IMR-90 (cell line): ENCODE measurements around the gene TMEM45B. TPM values are rescaled to one million over a fixed set of nuclear protein-coding genes. Genes with fewer than 3 reads are reported as not detected.

Experiments
- ATAC-seq: fragments of 200-7000 bp; cut with Tn5 transposase; 2 replicates; pipeline ENCODE4 v1.9.1; 2020; ENCODE audit warnings: low read depth, mild to moderate bottlenecking, moderate library complexity
- BruUV-seq: library from RNA; stranded (reverse); fragments of 400-500 nt; replicated peaks from 2 replicates; lab custom pipeline; 2021; lab: Mats Ljungman, UMichigan
- CTCF ChIA-PET: fragments of 300-600 bp; formaldehyde crosslinking; extraction: SDS; loops from one replicate; lab custom pipeline; 2021; ENCODE audit warnings: antibody characterized with exemption; lab: Yijun Ruan, JAX
- POLR2A ChIA-PET: fragments of 300-600 bp; sonication (Branson Sonifier 250); formaldehyde crosslinking; loops from one replicate; lab custom pipeline; 2022; ENCODE audit warnings: antibody characterized with exemption; ENCODE audit not compliant: unreplicated experiment; lab: Charles Lee
- DNase-seq: peaks from one replicate; pipeline ENCODE4 v3.0.0; 2013
- H2AFZ ChIP-seq: replicated peaks from 2 replicates; pipeline ENCODE3; 2013; ENCODE audit warnings: low read length, mild to moderate bottlenecking; ENCODE audit not compliant: poor library complexity
- H2AK5ac ChIP-seq: 2 replicates; pipeline ENCODE4 v1.6.1; 2013; ENCODE audit warnings: low read depth, low read length, inconsistent platforms
- H2AK9ac ChIP-seq: replicated peaks from 2 replicates; pipeline ENCODE3; 2013; ENCODE audit warnings: mild to moderate bottlenecking, low read depth, low read length, moderate library complexity; ENCODE audit not compliant: poor library complexity
- H2BK120ac ChIP-seq: 2 replicates; pipeline ENCODE4 v1.6.1; 2013; ENCODE audit warnings: low read depth, low read length, inconsistent platforms
- H2BK15ac ChIP-seq: 3 replicates; pipeline ENCODE4 v1.6.1; 2013; ENCODE audit warnings: low read depth, low read length, inconsistent platforms
- H2BK20ac ChIP-seq: 2 replicates; pipeline ENCODE4 v1.6.1; 2013; ENCODE audit warnings: low read depth, mild to moderate bottlenecking, inconsistent platforms, low read length, moderate library complexity
- H2BK5ac ChIP-seq: 2 replicates; pipeline ENCODE4 v1.6.1; 2013; ENCODE audit warnings: mild to moderate bottlenecking, low read depth, low read length, inconsistent platforms; ENCODE audit not compliant: poor library complexity, severe bottlenecking
- H3K14ac ChIP-seq: replicated peaks from 2 replicates; pipeline ENCODE4 v1.6.1; 2013; ENCODE audit warnings: low read depth, low read length, inconsistent platforms
- H3K18ac ChIP-seq: 2 replicates; pipeline ENCODE4 v1.6.1; 2013; ENCODE audit warnings: low read depth, low read length, control low read depth
- H3K23ac ChIP-seq: 2 replicates; pipeline ENCODE4 v1.6.1; 2013; ENCODE audit warnings: low read depth, low read length, inconsistent platforms
- H3K27ac ChIP-seq: 2 replicates; pipeline ENCODE4 v1.5.1; 2013; ENCODE audit warnings: mild to moderate bottlenecking, control low read depth, low read length; ENCODE audit not compliant: insufficient read depth
- H3K27me3 ChIP-seq: 2 replicates; pipeline ENCODE4 v1.6.1; 2013; ENCODE audit warnings: low read length; ENCODE audit not compliant: control insufficient read depth, insufficient read depth
- H3K36me3 ChIP-seq: 2 replicates; pipeline ENCODE4 v1.6.1; 2013; ENCODE audit warnings: low read length, mixed read lengths; ENCODE audit not compliant: control insufficient read depth, insufficient read depth
- H3K4ac ChIP-seq: 2 replicates; pipeline ENCODE4 v1.6.1; 2013; ENCODE audit warnings: low read depth, low read length, inconsistent platforms
- H3K4me1 ChIP-seq: 2 replicates; pipeline ENCODE4 v1.6.1; 2013; ENCODE audit warnings: low read length, mixed read lengths; ENCODE audit not compliant: control insufficient read depth, insufficient read depth
- H3K4me2 ChIP-seq: 2 replicates; pipeline ENCODE4 v1.6.1; 2013; ENCODE audit warnings: low read depth, mild to moderate bottlenecking, control low read depth, low read length, moderate library complexity
- H3K4me3 ChIP-seq: 2 replicates; pipeline ENCODE4 v1.5.1; 2013; ENCODE audit warnings: low read depth, mild to moderate bottlenecking, control low read depth, low read length, moderate library complexity; ENCODE audit not compliant: insufficient read depth
- H3K56ac ChIP-seq: 2 replicates; pipeline ENCODE4 v1.6.1; 2013; ENCODE audit warnings: low read length, inconsistent platforms; ENCODE audit not compliant: insufficient read depth; ENCODE audit errors: extremely low read depth
- H3K79me1 ChIP-seq, 2 experiments: 2 replicates each; pipeline ENCODE4 v1.6.1; 2013; ENCODE audit warnings: low read length in 2 of 2, inconsistent platforms in 1 of 2, low read depth in 1 of 2
- H3K9ac ChIP-seq: 2 replicates; pipeline ENCODE4 v1.6.1; 2013; ENCODE audit warnings: low read depth, low read length, control low read depth
- H3K9me1 ChIP-seq: 2 replicates; pipeline ENCODE4 v1.6.1; 2013; ENCODE audit warnings: low read length, inconsistent platforms; ENCODE audit not compliant: insufficient read depth
- H3K9me3 ChIP-seq: 2 replicates; pipeline ENCODE4 v1.6.1; 2013; ENCODE audit warnings: low read length; ENCODE audit not compliant: control insufficient read depth, insufficient read depth
- H4K20me1 ChIP-seq: 2 replicates; pipeline ENCODE4 v1.6.1; 2013; ENCODE audit warnings: low read length, inconsistent platforms; ENCODE audit not compliant: insufficient read depth
- H4K5ac ChIP-seq: 2 replicates; pipeline ENCODE4 v1.6.1; 2013; ENCODE audit warnings: mild to moderate bottlenecking, low read depth, low read length, control low read depth
- H4K8ac ChIP-seq, 2 experiments: 2 replicates each; pipeline ENCODE4 v1.6.1; 2013; ENCODE audit warnings: low read depth in 2 of 2, low read length in 2 of 2, control low read depth in 1 of 2, inconsistent platforms in 1 of 2
- H4K91ac ChIP-seq: 2 replicates; pipeline ENCODE4 v1.6.1; 2013; ENCODE audit warnings: low read depth, low read length, inconsistent platforms; ENCODE audit not compliant: insufficient read depth
- ELK1 ChIP-seq: fragments of 150-350 bp; IDR thresholded peaks from 2 replicates; pipeline ENCODE4 v1.6.1; 2016; ENCODE audit warnings: low read depth, mild to moderate bottlenecking, low read length, moderate library complexity, borderline replicate concordance
- WGBS, 2 experiments: methylation state at CpG; one replicate each; pipeline versions ENCODE4 v1.1.5 to v1.1.7; 2013; ENCODE audit warnings: missing lambda C conversion rate in 2 of 2; ENCODE audit not compliant: insufficient read length in 1 of 2; ENCODE audit errors: extremely low coverage in 2 of 2; 5-methylcytosine and 5-hydroxymethylcytosine counted together
- dilution Hi-C: fragments of 300-500 bp; cut with HindIII; formaldehyde crosslinking; loops from one replicate; pipeline ENCODE4 v1.14.3; 2018; ENCODE audit warnings: low sequenced_read_pairs; ENCODE audit not compliant: unreplicated experiment
- in situ Hi-C: fragments of 300-500 bp; cut with MboI; formaldehyde crosslinking; loops from 3 replicates; pipeline ENCODE4 v1.14.3; 2019; ENCODE audit warnings: low sequenced_read_pairs, inconsistent platforms, mixed read lengths
- intact Hi-C: fragments of 100-400 bp; cut with micrococcal nuclease; formaldehyde crosslinking; loops from 2 replicates; pipeline ENCODE4 v1.10.0; 2022
- polyA plus RNA-seq, 3 experiments: library from polyadenylated mRNA; depleted of rRNA; stranded (reverse); fragments of >200 nt; gene quantifications; 2 replicates each; pipeline ENCODE4 v1.2.3, GENCODE V29; 2012; ENCODE audit warnings: low replicate concordance in 1 of 3
- total RNA-seq: library from RNA; depleted of rRNA; stranded (reverse); fragments of >200 nt; gene quantifications from 2 replicates; pipeline ENCODE4 v1.2.3, GENCODE V29; 2012

Gene TMEM45B
- total and polyA plus RNA-seq, 2 of the 4 experiments (the other 2 are of a cell fraction), result not detected

GRCh38 chr11:129803533-129803932, 12.1 kb upstream of the TMEM45B start:
- no peak overlapping the region for H3K14ac ChIP-seq
- H2AK9ac ChIP-seq, result no peak overlapping the region
- no peak overlapping the region for H3K4me2 ChIP-seq
- H4K91ac ChIP-seq, result no peak overlapping the region
- H2BK5ac ChIP-seq, result no peak overlapping the region
- no peak overlapping the region for H2AK5ac ChIP-seq
- in situ Hi-C loops (no loop called here), dilution Hi-C loops (no loop called here), intact Hi-C loops (no loop called here)
- H3K27me3 ChIP-seq, result 0 out of 2 replicates have a peak, but pooled peaks cover 2% of the 10 kb centered on the region
- ChIA-PET CTCF (no interaction called here), POLR2A (no interaction called here)
- H3K79me1 ChIP-seq, result no peaks in the 10 kb centered on the region
- no peak overlapping the region for H2BK20ac ChIP-seq
- no peak overlapping the region for H2BK120ac ChIP-seq
- no peaks in the 10 kb centered on the region for H3K9me1 ChIP-seq
- no peaks in the 10 kb centered on the region for H3K9me3 ChIP-seq
- H2BK15ac ChIP-seq, result no peak overlapping the region
- H4K20me1 ChIP-seq, result no peaks in the 10 kb centered on the region
- H3K18ac ChIP-seq, result no peak overlapping the region
- H3K4me1 ChIP-seq, result no peaks in the 10 kb centered on the region
- ATAC-seq (no peak), DNase-seq (no peak)
- no peak overlapping the region for H3K23ac ChIP-seq
- no peak for TF ChIP-seq ELK1
- no peak overlapping the region for H3K9ac ChIP-seq
- H2AFZ ChIP-seq, result no peak overlapping the region
- no peak overlapping the region for H3K27ac ChIP-seq
- no peak overlapping the region for H4K8ac ChIP-seq
- no peak overlapping the region for H3K4me3 ChIP-seq
- BruUV-seq, result no TSS peak
- no CpG with 5 or more reads among the region's 4 CpGs for WGBS, 2 experiments
- H4K5ac ChIP-seq, result no peak overlapping the region
- no peak overlapping the region for H3K56ac ChIP-seq
- no peak overlapping the region for H3K4ac ChIP-seq
- H3K36me3 ChIP-seq, result no peaks in the 10 kb centered on the region
